NCI-H1436 (cell line): Measurements from ENCODE around the gene XPC.
"Not testable (repeated sequence)": the region's sequence is repeated elsewhere in the genome, so short reads cannot be mapped to it uniquely, and the experiment has no call there.

Experiments used
- DNase-seq: peaks from one replicate; lab custom pipeline; 2025; lab: John Stamatoyannopoulos, UW

Gene XPC

GRCh38 chr3:14133188-14133800, 45.1 kb downstream of the XPC start:
- no peak for DNase-seq

GRCh38 chr3:14132689-14133088, 45.7 kb downstream of the XPC start:
- DNase-seq = no peak

- DNase-seq = no peak
Observed at GRCh38 chr3:14132120-14132519, 46.3 kb downstream of the XPC start.

- DNase-seq = no peak
Observed at GRCh38 chr3:14131134-14131533, 47.3 kb downstream of the XPC start.

- no peak for DNase-seq
Observed at GRCh38 chr3:14130707-14131106, 47.7 kb downstream of the XPC start.

GRCh38 chr3:14130230-14130629, 48.2 kb downstream of the XPC start:
- no peak for DNase-seq

- no peak for DNase-seq
Observed at GRCh38 chr3:14129296-14129695, 49.1 kb downstream of the XPC start.

GRCh38 chr3:14128724-14129123, 49.7 kb downstream of the XPC start:
- no peak for DNase-seq

- no peak for DNase-seq
Observed at GRCh38 chr3:14127516-14128161, 50.8 kb downstream of the XPC start.

- no peak for DNase-seq
Observed at GRCh38 chr3:14126887-14127505, 51.4 kb downstream of the XPC start.

GRCh38 chr3:14126017-14126886, 52.1 kb downstream of the XPC start:
- no peak for DNase-seq

GRCh38 chr3:14125193-14126016, 53.0 kb downstream of the XPC start:
- no peak for DNase-seq

- peak; percentile 89 for DNase-seq
Observed at GRCh38 chr3:14124615-14125192, 53.7 kb downstream of the XPC start, which contains the start of the genes CHCHD4 and TMEM43. Gene CHCHD4 (minus strand): TSS chr3:14124870. CDS start chr3:14124676, 194 bp downstream. Gene TMEM43 (plus strand): TSS chr3:14125052. CDS start chr3:14125194, 142 bp downstream.

- DNase-seq = no peak
Observed at GRCh38 chr3:14124223-14124614, 54.2 kb downstream of the XPC start.

- no peak for DNase-seq
Observed at GRCh38 chr3:14123308-14124222, 54.8 kb downstream of the XPC start.

GRCh38 chr3:14122301-14122700, 56.1 kb downstream of the XPC start:
- DNase-seq = no peak

GRCh38 chr3:14121859-14122258, 56.5 kb downstream of the XPC start:
- DNase-seq = no peak

GRCh38 chr3:14120921-14121448, 57.4 kb downstream of the XPC start:
- DNase-seq = not testable (repeated sequence)

- no peak for DNase-seq
Observed at GRCh38 chr3:14120111-14120920, 58.1 kb downstream of the XPC start.
